Cardiac muscle cell (in vitro differentiated cells and primary cell): Measurements from ENCODE around the gene APOA1. TPM values are rescaled to one million over a fixed set of nuclear protein-coding genes. Genes with fewer than 3 reads are reported as not detected.

Source experiments
- DNase-seq, 2 donors: peaks; one replicate each; pipeline versions ENCODE4 v3.0.0 to v3.0.0-alpha.2; 2010 to 2017; ENCODE audit warnings: low read depth in 1 of 2, low spot score in 1 of 2
- H3K27ac ChIP-seq: fragments of 200-600 bp; sonication (generic); 2 replicates; pipeline ENCODE4 v1.5.1; 2016
- H3K27me3 ChIP-seq: fragments of 200-600 bp; sonication (generic); 2 replicates; pipeline ENCODE4 v1.6.0; 2016; ENCODE audit warnings: control low read depth
- H3K36me3 ChIP-seq: fragments of 200-600 bp; sonication (generic); 2 replicates; pipeline ENCODE4 v1.5.1; 2016; ENCODE audit warnings: control low read depth
- H3K4me1 ChIP-seq: fragments of 200-600 bp; sonication (generic); 2 replicates; pipeline ENCODE4 v1.8.1; 2017; ENCODE audit warnings: low read depth, mild to moderate bottlenecking, mixed run types
- H3K4me3 ChIP-seq: fragments of 200-600 bp; sonication (generic); 2 replicates; pipeline ENCODE4 v1.5.1; 2016; ENCODE audit warnings: mild to moderate bottlenecking
- H3K9me3 ChIP-seq: fragments of 200-600 bp; sonication (generic); 2 replicates; pipeline ENCODE4 v1.5.1; 2017; ENCODE audit warnings: low read depth, mild to moderate bottlenecking, control low read depth
- polyA plus RNA-seq: library from polyadenylated mRNA; unstranded; fragments of >200 nt; fragmentation: Nextera tagmentation; extraction: Ambion mirVana; gene quantifications from 2 replicates; pipeline ENCODE4 v1.2.1, GENCODE V29; 2016
- total RNA-seq: library from RNA; depleted of rRNA; stranded (reverse); fragments of >200 nt; gene quantifications from 2 replicates; pipeline ENCODE4 v1.2.3, GENCODE V29; 2016
- TF ChIP-seq, protein P1 (sequence below): IDR thresholded peaks from 2 replicates; pipeline ENCODE4 v1.5.1; 2012; ENCODE audit warnings: low read depth, mild to moderate bottlenecking, low read length

APOA1 gene
- total and polyA plus RNA-seq, 2 experiments from 2014 or later = 56.3 to 117 TPM

DNA sequence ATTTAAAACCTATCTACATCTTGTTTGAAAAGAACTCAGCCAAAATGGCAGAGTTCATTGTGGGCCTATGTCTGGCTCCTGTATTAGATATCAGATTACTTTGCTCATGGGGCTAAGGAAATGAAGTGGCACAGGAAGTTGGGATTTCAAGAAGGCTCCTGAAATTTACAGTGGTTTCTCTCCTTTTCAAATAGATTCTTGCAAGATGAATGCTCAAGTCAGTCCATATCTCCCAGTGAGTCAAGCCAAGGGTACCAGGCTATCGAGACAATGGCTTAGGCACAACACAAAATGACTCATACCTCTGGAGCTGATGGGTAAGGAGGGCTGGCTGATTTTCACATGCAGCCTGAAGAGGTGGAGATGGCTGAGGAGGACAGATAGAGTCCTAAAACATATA lies 24.1 kb upstream of the APOA1 start:
- no peak overlapping the region for H3K27ac ChIP-seq
- peak in 1 of 2 donors; percentile 57 for DNase-seq
- H3K36me3 ChIP-seq = peaks cover 72% of the 10 kb centered on the region
- no peaks in the 10 kb centered on the region for H3K4me1 ChIP-seq
- no peaks in the 10 kb centered on the region for H3K9me3 ChIP-seq
- no peak overlapping the region for H3K4me3 ChIP-seq
- TF ChIP-seq, protein P1, sequence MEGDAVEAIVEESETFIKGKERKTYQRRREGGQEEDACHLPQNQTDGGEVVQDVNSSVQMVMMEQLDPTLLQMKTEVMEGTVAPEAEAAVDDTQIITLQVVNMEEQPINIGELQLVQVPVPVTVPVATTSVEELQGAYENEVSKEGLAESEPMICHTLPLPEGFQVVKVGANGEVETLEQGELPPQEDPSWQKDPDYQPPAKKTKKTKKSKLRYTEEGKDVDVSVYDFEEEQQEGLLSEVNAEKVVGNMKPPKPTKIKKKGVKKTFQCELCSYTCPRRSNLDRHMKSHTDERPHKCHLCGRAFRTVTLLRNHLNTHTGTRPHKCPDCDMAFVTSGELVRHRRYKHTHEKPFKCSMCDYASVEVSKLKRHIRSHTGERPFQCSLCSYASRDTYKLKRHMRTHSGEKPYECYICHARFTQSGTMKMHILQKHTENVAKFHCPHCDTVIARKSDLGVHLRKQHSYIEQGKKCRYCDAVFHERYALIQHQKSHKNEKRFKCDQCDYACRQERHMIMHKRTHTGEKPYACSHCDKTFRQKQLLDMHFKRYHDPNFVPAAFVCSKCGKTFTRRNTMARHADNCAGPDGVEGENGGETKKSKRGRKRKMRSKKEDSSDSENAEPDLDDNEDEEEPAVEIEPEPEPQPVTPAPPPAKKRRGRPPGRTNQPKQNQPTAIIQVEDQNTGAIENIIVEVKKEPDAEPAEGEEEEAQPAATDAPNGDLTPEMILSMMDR = no peak
- H3K27me3 ChIP-seq = no peaks in the 10 kb centered on the region

DNA sequence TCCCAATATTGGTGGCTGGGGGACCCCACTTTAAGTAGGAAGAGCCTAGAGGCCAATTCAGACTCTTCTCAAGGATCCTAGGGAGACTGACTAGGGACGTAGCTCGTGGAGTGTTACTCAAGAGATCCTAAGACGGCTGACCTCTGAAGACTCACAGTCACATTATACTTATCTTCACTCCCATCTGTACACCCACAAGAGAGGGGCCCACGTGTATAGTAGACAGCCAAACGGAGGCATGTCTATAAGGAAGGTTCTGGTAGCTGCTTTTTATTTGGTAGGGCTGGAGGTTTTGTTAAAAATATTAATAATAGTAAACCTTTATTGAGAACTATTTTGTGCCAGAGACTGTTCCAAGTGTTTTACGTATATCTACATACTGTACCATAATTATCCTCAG lies 22.9 kb upstream of the APOA1 start:
- Histone ChIP-seq H3K27me3 (no peaks in the 10 kb centered on the region), H3K4me1 (no peaks in the 10 kb centered on the region), H3K27ac (no peak overlapping the region), H3K4me3 (no peak overlapping the region), H3K9me3 (no peaks in the 10 kb centered on the region), H3K36me3 (peaks cover 65% of the 10 kb centered on the region)
- TF ChIP-seq, protein P1 = no peak
- DNase-seq = no peak

DNA sequence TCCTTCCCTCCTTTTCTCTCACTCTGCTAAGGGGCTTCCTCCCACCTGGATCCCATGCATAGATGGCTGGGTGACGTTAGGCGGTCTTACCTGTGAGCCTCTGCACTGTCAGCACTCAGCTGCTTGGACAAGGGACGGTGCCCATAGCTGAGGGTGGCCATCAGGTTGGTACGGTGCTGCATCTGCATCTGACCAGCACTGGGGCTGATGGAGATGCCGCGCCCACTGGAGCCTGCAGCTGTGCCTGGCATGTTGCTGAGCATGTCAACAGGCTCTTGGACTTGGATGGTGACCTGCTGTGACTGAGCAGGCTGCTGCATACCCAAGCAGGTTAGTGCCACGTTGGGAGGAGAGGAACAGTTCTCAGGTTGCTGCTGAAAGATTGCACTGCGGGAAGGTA lies 21.8 kb upstream of the APOA1 start:
- Histone ChIP-seq H3K27me3 (no peaks in the 10 kb centered on the region), H3K4me1 (no peaks in the 10 kb centered on the region), H3K9me3 (no peaks in the 10 kb centered on the region), H3K27ac (no peak overlapping the region), H3K4me3 (no peak overlapping the region), H3K36me3 (peaks cover 54% of the 10 kb centered on the region)
- TF ChIP-seq, protein P1 = no peak
- DNase-seq = no peak

DNA sequence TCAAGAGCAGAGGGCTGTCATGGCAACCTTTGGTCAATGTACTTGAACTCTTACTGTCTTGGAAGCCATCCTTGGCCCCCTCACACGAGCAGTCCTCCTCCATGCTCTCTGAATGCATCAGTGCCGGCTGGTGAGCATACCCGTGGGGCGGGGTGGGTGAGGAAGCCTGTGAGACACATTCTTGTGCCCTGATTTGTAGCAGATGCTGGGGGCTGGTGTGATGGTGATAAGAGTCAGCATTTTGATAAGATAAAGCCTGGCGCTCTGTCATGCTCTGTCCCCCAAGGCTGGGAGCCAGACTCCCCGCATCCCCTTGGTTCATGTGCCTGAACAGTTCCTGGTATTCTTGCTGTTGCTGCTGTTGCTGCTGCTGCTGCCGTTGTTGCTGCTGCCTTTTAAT lies 20.5 kb upstream of the APOA1 start:
- H3K27me3 ChIP-seq = no peaks in the 10 kb centered on the region
- H3K4me1 ChIP-seq = no peaks in the 10 kb centered on the region
- no peaks in the 10 kb centered on the region for H3K9me3 ChIP-seq
- H3K4me3 ChIP-seq = no peak overlapping the region
- peaks cover 51% of the 10 kb centered on the region for H3K36me3 ChIP-seq
- peak in 1 of 2 donors; percentile 38 for DNase-seq
- no peak overlapping the region for H3K27ac ChIP-seq
- TF ChIP-seq, protein P1 = no peak

DNA sequence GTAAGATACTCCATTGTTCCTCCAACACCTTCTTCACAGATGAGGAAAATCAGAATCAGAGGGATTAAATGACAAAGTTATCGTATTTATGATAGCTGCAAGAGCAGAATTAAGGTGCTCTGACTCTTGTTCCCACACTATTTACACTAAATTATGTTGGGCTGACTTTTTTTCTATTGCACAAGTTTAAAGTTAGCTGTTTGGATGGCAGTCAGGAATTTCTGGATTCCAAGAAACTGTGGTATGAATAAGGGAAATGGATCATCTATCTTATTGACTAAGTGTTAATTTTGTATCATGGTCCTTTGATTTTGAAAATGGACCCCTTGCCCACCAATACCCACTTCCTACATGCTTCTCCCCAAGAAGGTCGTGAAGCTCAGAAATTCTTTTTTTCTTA lies 19.9 kb upstream of the APOA1 start:
- H3K4me1 ChIP-seq = no peaks in the 10 kb centered on the region
- peak in 1 of 2 donors; percentile 48 for DNase-seq
- H3K36me3 ChIP-seq = peaks cover 48% of the 10 kb centered on the region

More for the DNA sequence above, 19.9 kb upstream of the APOA1 start:
- Histone ChIP-seq H3K27ac (no peak overlapping the region), H3K27me3 (no peaks in the 10 kb centered on the region), H3K4me3 (no peak overlapping the region), H3K9me3 (no peaks in the 10 kb centered on the region)
- TF ChIP-seq, protein P1 = no peak
